ENCODE data around the gene SHC4. TPM values are rescaled to one million over a fixed set of nuclear protein-coding genes. Genes with fewer than 3 reads are reported as not detected.

The SHC4 gene
- total RNA-seq, 1 donor from 2014 or later: 0.68 TPM

DNA sequence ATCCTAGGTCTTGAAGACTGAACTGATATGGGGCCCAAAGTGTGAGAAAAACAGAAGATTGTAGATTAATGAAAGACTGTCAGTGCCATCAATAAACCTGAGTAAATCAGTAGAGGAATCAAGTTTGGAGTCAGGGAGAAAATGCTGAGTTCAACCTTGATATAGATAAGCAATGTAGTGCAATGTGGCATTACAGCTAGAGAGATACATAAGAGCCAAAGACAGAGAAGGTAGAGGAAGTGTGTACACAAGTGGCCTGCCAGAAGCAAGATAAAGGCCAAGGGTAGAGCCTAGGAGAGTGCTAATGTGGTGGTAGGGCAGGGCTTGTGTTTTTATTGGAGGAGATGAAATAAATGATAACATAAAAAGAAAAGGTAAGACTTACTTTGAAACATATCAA, 111.8 kb downstream of the SHC4 start:
- H3K4me1 ChIP-seq: no peaks in the 10 kb centered on the region
- H3K36me3 ChIP-seq: no peaks in the 10 kb centered on the region
- no peak for DNase-seq
- H3K27me3 ChIP-seq (ENCODE audit: low read depth): no peaks in the 10 kb centered on the region
- TF ChIP-seq, protein P1, sequence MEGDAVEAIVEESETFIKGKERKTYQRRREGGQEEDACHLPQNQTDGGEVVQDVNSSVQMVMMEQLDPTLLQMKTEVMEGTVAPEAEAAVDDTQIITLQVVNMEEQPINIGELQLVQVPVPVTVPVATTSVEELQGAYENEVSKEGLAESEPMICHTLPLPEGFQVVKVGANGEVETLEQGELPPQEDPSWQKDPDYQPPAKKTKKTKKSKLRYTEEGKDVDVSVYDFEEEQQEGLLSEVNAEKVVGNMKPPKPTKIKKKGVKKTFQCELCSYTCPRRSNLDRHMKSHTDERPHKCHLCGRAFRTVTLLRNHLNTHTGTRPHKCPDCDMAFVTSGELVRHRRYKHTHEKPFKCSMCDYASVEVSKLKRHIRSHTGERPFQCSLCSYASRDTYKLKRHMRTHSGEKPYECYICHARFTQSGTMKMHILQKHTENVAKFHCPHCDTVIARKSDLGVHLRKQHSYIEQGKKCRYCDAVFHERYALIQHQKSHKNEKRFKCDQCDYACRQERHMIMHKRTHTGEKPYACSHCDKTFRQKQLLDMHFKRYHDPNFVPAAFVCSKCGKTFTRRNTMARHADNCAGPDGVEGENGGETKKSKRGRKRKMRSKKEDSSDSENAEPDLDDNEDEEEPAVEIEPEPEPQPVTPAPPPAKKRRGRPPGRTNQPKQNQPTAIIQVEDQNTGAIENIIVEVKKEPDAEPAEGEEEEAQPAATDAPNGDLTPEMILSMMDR (IDR thresholded peaks at IDR 0.05): no peak
- H3K4me3 ChIP-seq: no peak overlapping the region
- no peak overlapping the region for H3K27ac ChIP-seq
- intact Hi-C loops (cut with DNase I): no loop called here
- no peak for ATAC-seq
- H3K9me3 ChIP-seq: no peaks in the 10 kb centered on the region

DNA sequence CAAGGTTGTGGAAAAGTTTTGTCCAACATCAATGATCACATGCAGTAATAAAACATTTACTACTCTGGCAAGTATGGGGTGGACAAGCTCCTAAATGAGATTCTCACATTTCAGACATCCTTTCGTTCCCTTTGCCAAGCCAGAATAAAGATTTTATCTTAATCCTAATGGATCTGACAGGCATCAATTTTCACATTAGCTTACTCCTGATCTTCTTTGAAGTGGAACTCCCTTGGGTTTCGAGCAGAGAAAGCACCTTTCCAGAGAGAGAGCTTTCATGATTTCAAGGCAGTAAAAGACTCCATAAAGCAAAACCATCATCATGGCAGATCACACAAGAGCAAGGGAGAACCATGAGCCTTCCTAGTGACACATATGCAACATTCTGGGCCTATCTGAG, 113.1 kb downstream of the SHC4 start:
- H3K4me1 ChIP-seq: no peaks in the 10 kb centered on the region
- H3K36me3 ChIP-seq: no peaks in the 10 kb centered on the region
- no peak overlapping the region for H3K4me3 ChIP-seq
- DNase-seq (no peak), ATAC-seq (no peak)
- H3K27me3 ChIP-seq (ENCODE audit: low read depth): no peaks in the 10 kb centered on the region
- no peaks in the 10 kb centered on the region for H3K9me3 ChIP-seq
- intact Hi-C loops (cut with DNase I): no loop called here
- H3K27ac ChIP-seq: no peak overlapping the region
- TF ChIP-seq, protein P1 (IDR thresholded peaks at IDR 0.05): no peak

DNA sequence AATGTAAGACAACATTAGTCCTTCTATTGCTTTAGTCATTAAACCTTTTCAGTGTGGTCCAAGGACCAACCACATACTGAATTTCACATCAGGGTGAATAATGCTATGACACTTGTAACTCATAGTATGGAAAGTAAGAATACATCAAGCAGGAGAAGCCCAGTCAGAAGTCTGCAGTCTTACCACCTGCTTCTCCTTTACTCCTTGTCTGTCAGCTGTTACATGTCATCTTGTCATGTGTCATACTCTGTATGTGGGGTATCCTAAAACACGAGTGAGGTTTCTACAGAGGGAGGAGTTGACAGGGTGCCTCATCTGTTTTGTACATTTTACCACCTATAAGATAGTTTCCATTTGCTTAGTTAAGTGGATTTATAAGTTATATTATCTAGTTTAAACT, 118.6 kb downstream of the SHC4 start:
- no peak for ATAC-seq
- no peak for DNase-seq
- no peaks in the 10 kb centered on the region for H3K4me1 ChIP-seq
- no peaks in the 10 kb centered on the region for H3K9me3 ChIP-seq
- no peak overlapping the region for H3K27ac ChIP-seq
- intact Hi-C loops (cut with DNase I): no loop called here
- H3K4me3 ChIP-seq: no peak overlapping the region
- H3K27me3 ChIP-seq (ENCODE audit: low read depth): no peaks in the 10 kb centered on the region
- TF ChIP-seq, protein P1 (IDR thresholded peaks at IDR 0.05): no peak
- H3K36me3 ChIP-seq: no peaks in the 10 kb centered on the region

DNA sequence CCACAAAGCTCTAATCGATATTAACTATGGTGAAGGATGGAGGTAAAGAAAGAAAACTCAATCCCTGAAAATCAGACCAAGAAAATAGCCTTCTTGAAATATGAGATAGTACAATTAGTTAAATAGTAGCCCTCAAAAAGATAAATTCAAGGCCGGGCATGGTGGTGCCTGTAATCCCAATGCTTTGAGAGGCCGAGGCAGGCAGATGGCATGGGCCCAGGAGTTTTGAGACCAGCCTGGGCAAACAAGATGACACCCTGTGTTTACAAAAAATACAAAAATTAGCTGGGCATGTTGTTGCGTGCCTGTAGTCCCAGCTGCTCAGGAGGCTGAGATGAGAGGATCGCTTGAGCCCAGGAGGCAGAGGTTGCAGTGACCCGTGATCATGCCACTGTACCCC, 121.2 kb downstream of the SHC4 start:
- H3K27me3 ChIP-seq (ENCODE audit: low read depth): no peaks in the 10 kb centered on the region
- intact Hi-C loops (cut with DNase I): no loop called here
- no peak overlapping the region for H3K4me3 ChIP-seq
- DNase-seq (no peak), ATAC-seq (no peak)
- H3K9me3 ChIP-seq: no peaks in the 10 kb centered on the region
- H3K4me1 ChIP-seq: no peaks in the 10 kb centered on the region
- no peak overlapping the region for H3K27ac ChIP-seq
- TF ChIP-seq, protein P1 (IDR thresholded peaks at IDR 0.05): no peak
- no peaks in the 10 kb centered on the region for H3K36me3 ChIP-seq

DNA sequence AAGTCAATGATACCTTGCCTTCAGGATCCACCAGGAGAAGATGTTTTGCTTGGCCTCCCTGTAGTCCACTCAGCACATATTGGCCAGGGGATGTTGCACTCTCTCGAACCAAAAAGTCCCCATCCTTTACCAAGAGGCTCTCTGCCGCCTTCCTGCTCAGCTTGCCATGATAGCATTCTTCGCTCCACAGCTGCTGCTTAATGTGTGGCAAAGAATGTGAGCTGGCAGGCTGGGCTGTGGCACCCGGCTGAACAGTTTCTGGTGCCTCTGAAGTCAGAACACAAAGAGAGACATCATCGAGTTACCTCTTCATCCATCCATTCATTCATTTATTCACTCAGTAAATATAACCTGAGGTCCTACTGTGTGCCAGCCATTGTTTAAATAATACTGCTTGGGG, 129.0 kb downstream of the SHC4 start:
- H3K36me3 ChIP-seq: no peaks in the 10 kb centered on the region

More for the DNA sequence above, 129.0 kb downstream of the SHC4 start:
- TF ChIP-seq, protein P1 (IDR thresholded peaks at IDR 0.05): no peak
- no peaks in the 10 kb centered on the region for H3K4me1 ChIP-seq
- H3K27me3 ChIP-seq (ENCODE audit: low read depth): no peaks in the 10 kb centered on the region
- DNase-seq (no peak), ATAC-seq (no peak)
- no peak overlapping the region for H3K27ac ChIP-seq
- intact Hi-C loops (cut with DNase I): no loop called here
- no peak overlapping the region for H3K4me3 ChIP-seq
- no peaks in the 10 kb centered on the region for H3K9me3 ChIP-seq
